Inflammatory macrophage treated with lipopolysaccharide for 1 hour (primary cell): ENCODE data around the gene SLC4A4.

Experiments used
- DNase-seq, 2 donors: peaks; one replicate each; pipeline ENCODE4 v3.0.0-alpha.2; 2020 to 2022

SLC4A4 gene

GRCh38 chr4:71549516-71550160, 210.8 kb downstream of the SLC4A4 start:
- DNase-seq: no peak

- no peak for DNase-seq
These were observed 211.7 kb downstream of the SLC4A4 start for GRCh38 chr4:71550220-71551165.

DNA sequence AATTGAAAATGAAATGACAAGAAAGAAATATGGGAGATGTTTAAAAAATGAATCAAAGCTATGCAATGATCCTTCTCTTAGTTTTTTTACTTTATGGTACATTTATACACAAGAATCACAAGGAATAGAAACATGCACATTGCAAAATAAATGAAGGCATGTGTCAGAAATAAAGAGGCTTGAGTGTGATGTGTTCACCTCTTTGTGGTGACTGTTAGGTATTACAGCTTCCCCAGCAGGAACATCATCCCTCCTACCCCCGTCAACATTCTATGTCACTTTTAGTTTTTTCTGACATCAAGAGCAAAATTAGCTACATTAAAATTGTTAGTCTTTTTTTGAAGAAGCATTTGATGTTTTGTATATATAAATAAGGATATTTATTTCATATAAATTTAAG, 214.8 kb downstream of the SLC4A4 start:
- DNase-seq: no peak

DNA sequence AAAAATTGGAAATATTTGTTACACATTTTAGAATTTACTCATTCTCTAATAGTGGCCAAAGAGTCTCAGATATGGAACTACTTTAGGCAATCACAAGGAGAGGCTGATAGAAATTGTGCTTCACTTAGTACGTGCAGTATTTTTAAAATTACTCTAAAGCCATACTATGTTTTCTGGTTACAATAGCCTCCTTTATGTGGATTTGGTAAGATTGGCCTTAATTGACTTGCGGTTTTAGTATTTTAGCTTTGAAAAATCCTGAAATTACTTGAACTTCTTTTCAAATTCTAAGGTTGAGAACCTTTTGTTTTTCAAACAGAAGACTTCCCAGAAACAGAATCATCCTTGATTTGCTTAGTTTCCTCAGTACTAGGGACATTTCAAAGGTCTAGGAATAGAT, 215.2 kb downstream of the SLC4A4 start:
- DNase-seq: no peak

- DNase-seq: no peak
These were observed 219.4 kb downstream of the SLC4A4 start for GRCh38 chr4:71558248-71558647.

DNA sequence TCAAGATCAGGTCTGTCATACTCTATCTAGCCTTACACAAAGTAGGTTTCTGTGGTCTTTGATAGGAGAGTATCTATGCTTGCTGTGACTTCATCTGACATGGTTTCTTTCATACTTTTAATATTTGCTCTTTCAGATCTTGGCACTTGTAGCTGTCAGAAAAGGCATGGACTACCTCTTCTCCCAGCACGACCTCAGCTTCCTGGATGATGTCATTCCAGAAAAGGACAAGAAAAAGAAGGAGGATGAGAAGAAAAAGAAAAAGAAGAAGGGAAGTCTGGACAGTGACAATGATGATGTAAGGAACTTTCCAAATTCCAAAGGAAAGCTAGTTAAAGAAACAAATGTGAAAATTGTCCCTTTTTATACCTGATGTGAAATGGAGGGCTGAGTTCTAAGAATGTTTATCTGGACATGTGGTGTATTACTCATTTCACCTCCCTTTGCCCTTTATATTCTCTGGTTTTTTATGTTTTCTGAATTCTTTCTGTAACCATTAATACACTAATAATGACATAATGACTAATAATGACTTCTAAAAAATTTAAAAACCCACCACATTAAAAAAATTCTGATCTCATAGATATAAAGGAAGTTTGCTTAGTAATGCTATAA, 221.2 kb downstream of the SLC4A4 start:
- no peak for DNase-seq

GRCh38 chr4:71564775-71565174, 226.0 kb downstream of the SLC4A4 start:
- no peak for DNase-seq

DNA sequence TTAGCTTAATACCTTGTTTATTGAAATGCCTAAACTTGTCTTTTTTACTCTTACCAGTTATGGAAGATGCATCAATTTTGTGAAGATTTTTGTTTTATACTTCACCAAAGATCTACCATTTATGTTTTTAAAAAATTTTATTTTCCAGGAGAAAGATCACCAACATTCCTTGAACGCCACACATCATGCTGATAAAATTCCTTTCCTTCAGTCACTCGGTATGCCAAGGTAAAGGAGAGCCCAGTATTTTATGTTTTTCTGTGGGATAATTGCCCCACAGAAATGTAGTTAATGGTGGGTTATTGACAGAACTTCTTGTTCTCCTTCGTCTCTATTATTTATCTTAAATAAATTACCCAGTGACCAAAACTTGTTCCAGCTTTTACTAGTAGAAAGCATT, 228.0 kb downstream of the SLC4A4 start:
- no peak for DNase-seq

- no peak for DNase-seq
These were observed 229.3 kb downstream of the SLC4A4 start for GRCh38 chr4:71568131-71568530.

DNA sequence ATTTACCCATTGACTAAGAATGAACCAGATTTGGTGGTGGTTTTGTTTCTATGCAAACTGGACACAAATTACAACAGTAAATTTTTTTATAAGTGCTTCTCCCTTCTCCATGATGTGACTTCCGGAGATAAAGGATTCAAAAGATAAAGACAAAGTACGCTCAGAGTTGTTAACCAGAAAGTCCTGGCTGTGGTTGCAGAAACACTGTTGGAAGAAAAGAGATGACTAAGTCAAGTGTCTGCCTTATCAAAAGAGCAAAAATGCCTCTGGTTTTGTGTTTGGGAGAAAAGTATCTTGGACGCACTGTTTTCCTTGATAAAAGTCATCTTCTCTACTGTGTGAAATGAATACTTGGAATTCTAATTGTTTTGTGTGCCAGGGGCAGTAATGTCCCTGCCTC, 231.7 kb downstream of the SLC4A4 start:
- no peak for DNase-seq

DNA sequence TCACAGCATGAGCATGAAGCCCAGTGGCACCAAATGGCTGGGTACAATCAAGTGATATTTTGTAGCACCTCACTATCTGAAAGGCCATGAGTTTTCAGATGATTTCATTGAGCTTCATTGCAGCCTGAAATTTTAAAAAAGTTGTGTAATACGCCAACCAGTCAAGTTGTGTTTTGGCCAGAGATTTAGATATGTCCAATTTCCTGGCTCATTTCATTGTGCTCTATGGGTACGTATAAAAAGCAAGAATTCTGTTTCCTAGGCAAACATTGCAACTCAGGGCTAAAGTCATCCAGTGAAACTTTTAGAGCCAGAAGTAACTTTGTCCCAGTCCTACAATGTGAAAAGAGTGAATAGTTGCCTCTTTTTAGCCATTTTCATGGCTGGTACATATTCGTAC, 232.5 kb downstream of the SLC4A4 start:
- DNase-seq: no peak

DNA sequence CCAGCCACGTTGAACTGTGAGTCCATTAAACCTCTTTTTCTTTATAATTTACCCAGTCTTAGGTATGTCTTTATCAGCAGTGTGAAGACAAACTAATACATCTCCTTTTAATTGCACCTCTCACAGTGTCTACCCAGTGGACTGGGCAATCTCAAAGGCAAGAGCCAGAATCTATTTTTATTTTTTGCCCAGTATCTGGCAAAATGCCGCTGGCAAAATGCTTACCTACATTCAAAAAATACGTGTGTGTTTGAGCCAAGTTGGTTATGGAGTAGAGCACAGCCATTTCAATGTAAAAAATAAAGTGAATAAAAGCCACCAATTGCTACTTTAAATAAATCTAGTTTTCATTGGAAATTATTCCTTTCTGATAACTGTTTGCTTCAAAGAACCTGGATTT, 245.2 kb downstream of the SLC4A4 start:
- no peak for DNase-seq

DNA sequence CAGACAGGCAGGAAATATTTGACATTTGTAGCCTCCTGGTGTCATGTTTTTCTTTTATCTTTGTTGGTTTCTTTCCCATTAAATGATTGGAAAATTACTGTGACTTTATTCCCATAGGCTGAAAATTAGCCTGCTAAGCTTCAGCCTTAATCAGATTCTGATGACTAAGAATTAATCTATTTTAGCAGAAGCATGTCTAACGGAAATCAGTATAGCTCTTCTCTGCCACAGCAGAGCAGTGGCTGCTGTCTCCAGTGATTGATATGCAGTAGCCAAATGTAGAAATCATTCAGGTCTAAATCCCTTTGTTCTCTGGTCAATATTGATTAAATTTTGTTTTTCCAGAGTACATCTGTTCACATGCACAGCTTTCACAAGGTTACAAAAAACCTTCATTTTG, 245.8 kb downstream of the SLC4A4 start:
- no peak for DNase-seq

- no peak for DNase-seq
These were observed 247.4 kb downstream of the SLC4A4 start for GRCh38 chr4:71586087-71586763.

GRCh38 chr4:71587995-71588394, 249.2 kb downstream of the SLC4A4 start:
- no peak for DNase-seq

DNA sequence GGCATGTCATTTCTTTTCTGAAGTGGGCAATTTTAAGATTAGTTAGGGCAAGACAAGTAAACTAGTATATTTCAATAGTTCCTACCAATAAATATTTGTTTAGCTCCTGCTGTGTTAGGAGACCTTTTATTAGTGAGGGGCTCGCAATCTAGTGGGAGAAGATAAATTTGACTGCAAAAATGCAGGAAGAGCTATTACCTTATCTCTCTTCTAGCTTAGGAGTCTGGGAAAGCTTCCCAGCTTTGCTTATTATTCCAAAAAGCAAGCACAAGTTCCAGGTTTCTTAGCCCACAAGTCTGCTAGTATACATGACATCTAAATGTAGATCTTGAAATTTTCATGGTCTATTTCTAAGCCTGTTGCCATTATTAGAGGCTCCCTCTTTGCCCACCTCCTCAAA, 254.0 kb downstream of the SLC4A4 start:
- DNase-seq: no peak

GRCh38 chr4:71593311-71593710, 254.5 kb downstream of the SLC4A4 start:
- no peak for DNase-seq

DNA sequence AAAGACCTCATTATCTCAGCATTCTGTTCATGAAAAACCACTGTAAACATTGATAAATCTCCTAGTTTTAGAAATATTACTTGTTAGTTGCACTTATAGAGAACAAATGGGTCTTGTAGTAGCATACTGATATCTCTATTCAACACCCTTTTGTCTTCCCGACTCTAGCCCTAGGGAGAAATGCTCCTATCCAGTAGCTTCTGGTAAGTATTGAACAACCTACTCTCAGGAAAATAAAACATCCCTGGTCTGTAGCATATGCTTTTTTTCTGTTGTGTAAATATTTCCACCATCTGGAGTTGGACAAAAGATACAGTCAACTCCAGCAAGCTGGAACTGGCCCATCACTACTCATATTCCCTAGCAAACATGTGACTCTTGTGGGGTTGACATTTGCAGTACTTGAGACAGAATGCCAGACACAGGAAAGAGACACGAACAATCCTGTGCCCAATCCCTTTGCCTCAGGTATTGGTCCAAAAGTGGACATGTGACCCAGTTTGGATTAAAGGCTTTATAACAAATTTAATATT, 256.8 kb downstream of the SLC4A4 start:
- no peak for DNase-seq

- no peak for DNase-seq
These were observed 260.8 kb downstream of the SLC4A4 start for GRCh38 chr4:71599578-71599977.

- DNase-seq: no peak
These were observed 263.6 kb downstream of the SLC4A4 start for GRCh38 chr4:71602289-71602900.

DNA sequence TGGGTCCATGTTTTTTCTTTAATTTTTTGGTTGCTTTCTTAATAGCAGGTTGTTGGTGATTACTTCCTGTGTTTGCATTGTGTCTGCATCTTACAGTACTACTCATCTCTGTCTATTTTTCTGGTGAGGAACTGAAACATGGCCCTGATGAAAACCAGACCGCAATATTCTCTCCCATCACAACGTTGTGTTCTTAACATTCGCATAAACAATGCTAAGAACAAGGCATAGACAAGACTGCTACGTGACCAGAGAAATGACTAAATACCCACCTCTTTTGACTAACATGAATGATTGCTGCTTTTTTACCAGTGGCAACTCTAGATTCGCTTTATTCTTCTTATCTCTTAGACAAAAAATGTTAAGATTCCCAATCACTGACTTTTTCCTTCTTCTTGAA, 266.0 kb downstream of the SLC4A4 start:
- DNase-seq: no peak

DNA sequence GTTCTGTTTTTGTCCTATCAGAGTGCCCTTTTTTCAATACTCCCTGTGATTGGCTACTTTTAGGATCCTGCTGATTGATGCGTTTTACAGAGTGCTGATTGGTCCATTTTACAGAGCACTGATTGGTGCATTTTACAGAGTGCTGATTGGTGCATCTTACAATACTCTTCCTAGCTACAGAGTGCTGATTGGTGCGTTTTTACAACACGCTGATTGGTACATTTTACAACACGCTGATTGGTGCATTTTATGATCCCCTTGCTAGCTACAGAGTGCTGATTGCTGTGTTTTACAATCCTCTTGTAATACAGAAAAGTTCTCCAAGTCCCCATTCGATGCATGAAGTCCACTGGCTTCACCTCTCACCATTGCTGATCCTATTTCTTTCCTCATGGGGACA, 268.3 kb downstream of the SLC4A4 start:
- no peak for DNase-seq
